Bronchial epithelial cell (primary cell): ENCODE results near the gene REPS1. TPM values are rescaled to one million over a fixed set of nuclear protein-coding genes. Genes with fewer than 3 reads are reported as not detected.

Source experiments
- DNase-seq: peaks from one replicate; pipeline ENCODE4 v3.0.0-alpha.2; 2010; ENCODE audit warnings: low read depth
- FAIRE-seq: peaks from 2 replicates; lab custom pipeline; 2011; peaks lifted over from hg19 to GRCh38; lab: Jason Lieb, UNC
- H3K27me3 ChIP-seq: 2 replicates; pipeline ENCODE4 v1.5.1; 2011; ENCODE audit warnings: low read length; ENCODE audit not compliant: control insufficient read depth, insufficient read depth
- H3K36me3 ChIP-seq: 2 replicates; pipeline ENCODE4 v1.5.1; 2011; ENCODE audit warnings: low read length; ENCODE audit not compliant: control insufficient read depth, insufficient read depth
- H3K4me3 ChIP-seq: 2 replicates; pipeline ENCODE4 v1.5.1; 2011; ENCODE audit warnings: mild to moderate bottlenecking, low read depth, low read length, control low read depth
- total RNA-seq: library from RNA; depleted of rRNA; stranded (reverse); fragments of >200 nt; gene quantifications from 2 replicates; pipeline ENCODE4 v1.2.1, GENCODE V29; 2014
- TF ChIP-seq, protein P1 (sequence below): IDR thresholded peaks from 2 replicates; pipeline ENCODE4 v1.5.1; 2011; ENCODE audit warnings: mild to moderate bottlenecking, moderate library complexity, low read length, control low read depth, inconsistent platforms; ENCODE audit not compliant: insufficient read depth, severe bottlenecking

Gene REPS1
- total RNA-seq, 1 donor from 2014 or later, result 31.1 TPM

- H3K4me3 ChIP-seq, result no peak overlapping the region
- no peaks in the 10 kb centered on the region for H3K27me3 ChIP-seq
- no peaks in the 10 kb centered on the region for H3K36me3 ChIP-seq
- TF ChIP-seq, protein P1, sequence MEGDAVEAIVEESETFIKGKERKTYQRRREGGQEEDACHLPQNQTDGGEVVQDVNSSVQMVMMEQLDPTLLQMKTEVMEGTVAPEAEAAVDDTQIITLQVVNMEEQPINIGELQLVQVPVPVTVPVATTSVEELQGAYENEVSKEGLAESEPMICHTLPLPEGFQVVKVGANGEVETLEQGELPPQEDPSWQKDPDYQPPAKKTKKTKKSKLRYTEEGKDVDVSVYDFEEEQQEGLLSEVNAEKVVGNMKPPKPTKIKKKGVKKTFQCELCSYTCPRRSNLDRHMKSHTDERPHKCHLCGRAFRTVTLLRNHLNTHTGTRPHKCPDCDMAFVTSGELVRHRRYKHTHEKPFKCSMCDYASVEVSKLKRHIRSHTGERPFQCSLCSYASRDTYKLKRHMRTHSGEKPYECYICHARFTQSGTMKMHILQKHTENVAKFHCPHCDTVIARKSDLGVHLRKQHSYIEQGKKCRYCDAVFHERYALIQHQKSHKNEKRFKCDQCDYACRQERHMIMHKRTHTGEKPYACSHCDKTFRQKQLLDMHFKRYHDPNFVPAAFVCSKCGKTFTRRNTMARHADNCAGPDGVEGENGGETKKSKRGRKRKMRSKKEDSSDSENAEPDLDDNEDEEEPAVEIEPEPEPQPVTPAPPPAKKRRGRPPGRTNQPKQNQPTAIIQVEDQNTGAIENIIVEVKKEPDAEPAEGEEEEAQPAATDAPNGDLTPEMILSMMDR, result no peak
- FAIRE-seq, result no peak
- peak; percentile 8 for DNase-seq
These were observed 96.6 kb downstream of the REPS1 start for GRCh38 chr6:138891255-138891986.

DNA sequence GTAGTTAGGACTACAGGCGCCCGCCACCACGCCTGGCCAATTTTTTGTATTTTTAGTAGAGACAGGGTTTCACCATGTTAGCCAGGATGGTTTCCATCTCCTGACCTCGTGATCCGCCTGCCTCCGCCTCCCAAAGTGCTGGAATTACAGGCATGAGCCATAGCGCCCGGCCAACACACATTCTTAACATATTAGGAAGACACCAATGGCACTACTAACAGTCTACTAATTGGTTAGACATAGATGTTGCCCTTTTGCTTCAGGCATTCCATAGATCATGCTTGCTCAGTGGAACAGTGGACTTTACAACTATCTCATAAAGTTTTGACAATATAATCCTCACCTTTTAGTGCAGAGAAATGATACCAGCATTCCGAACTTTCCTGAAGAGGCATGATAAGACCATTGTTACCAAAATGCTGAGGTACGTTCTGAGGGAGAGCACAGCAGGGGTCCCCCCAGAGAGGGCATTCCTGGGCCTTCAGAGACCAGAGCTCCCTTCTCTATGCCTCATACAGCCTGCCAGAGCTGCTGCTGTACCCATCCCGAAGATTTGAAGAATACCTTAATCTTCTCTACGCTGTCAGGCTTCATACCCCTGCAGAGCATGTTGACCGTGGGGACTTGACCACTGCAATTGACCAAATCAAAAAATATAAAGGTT is 102.8 kb downstream of the REPS1 start:
- no peaks in the 10 kb centered on the region for H3K36me3 ChIP-seq
- H3K4me3 ChIP-seq, result no peak overlapping the region
- TF ChIP-seq, protein P1, result no peak
- no peak for FAIRE-seq
- no peak for DNase-seq
- H3K27me3 ChIP-seq, result no peaks in the 10 kb centered on the region

- FAIRE-seq, result no peak
- TF ChIP-seq, protein P1, result no peak
- Histone ChIP-seq H3K36me3 (no peaks in the 10 kb centered on the region), H3K4me3 (no peak overlapping the region), H3K27me3 (no peaks in the 10 kb centered on the region)
- no peak for DNase-seq
These were observed 105.6 kb downstream of the REPS1 start for GRCh38 chr6:138882369-138883017.

DNA sequence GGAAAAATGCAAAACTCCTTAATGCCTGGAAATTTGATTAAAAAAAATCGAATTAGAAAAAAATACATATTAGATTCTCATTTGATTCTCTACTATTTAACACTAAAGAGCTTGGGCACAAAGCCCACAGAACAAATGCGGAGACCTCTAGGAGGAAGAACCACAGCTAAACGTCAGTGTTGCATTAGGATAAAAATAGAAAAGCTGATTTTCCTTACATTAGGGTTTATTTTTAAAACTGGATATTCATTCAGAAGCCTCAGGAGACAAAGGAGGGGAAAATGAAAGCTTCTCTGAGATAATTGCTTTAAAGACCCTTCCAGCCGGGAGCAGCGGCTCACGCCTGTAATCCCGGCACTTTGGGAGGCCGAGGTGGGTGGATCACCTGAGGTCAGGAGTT is 114.9 kb downstream of the REPS1 start:
- H3K27me3 ChIP-seq, result no peaks in the 10 kb centered on the region
- no peak for FAIRE-seq
- no peaks in the 10 kb centered on the region for H3K36me3 ChIP-seq

GRCh38 chr6:138869398-138869797 is 118.7 kb downstream of the REPS1 start:
- DNase-seq, result no peak
- H3K4me3 ChIP-seq, result no peak overlapping the region
- no peak for FAIRE-seq
- TF ChIP-seq, protein P1, result no peak
- H3K27me3 ChIP-seq, result no peaks in the 10 kb centered on the region
- H3K36me3 ChIP-seq, result no peaks in the 10 kb centered on the region

More for the DNA sequence above, 114.9 kb downstream of the REPS1 start:
- H3K4me3 ChIP-seq, result no peak overlapping the region
- TF ChIP-seq, protein P1, result no peak
- no peak for DNase-seq
